RWPE1 (cell line): Measurements from ENCODE around the gene SENP6.

Source experiments
- CTCF ChIA-PET: fragments of 350-600 bp; sonication (Branson Sonifier 250); formaldehyde crosslinking; extraction: SDS; loops from one replicate; lab custom pipeline; 2021; lab: Yijun Ruan, JAX
- POLR2A ChIA-PET: fragments of 400-600 bp; formaldehyde crosslinking; extraction: SDS; loops from one replicate; lab custom pipeline; 2020; ENCODE audit warnings: antibody characterized with exemption; ENCODE audit not compliant: low non-redundant PET; lab: Yijun Ruan, JAX
- DNase-seq: peaks from one replicate; pipeline ENCODE4 v3.0.0; 2012; ENCODE audit warnings: low spot score
- H3K27ac ChIP-seq: fragments of 450-650 bp; 2 replicates; pipeline ENCODE4 v1.5.1; 2017
- TF ChIP-seq, protein P1 (sequence below): fragments of 450-650 bp; conservative IDR thresholded peaks from 2 replicates; pipeline ENCODE4 v1.5.1; 2017; ENCODE audit warnings: low read depth, mild to moderate bottlenecking

Gene SENP6

GRCh38 chr6:75613056-75613501, 11.4 kb downstream of the SENP6 start:
- CTCF ChIA-PET: no interaction called here

DNA sequence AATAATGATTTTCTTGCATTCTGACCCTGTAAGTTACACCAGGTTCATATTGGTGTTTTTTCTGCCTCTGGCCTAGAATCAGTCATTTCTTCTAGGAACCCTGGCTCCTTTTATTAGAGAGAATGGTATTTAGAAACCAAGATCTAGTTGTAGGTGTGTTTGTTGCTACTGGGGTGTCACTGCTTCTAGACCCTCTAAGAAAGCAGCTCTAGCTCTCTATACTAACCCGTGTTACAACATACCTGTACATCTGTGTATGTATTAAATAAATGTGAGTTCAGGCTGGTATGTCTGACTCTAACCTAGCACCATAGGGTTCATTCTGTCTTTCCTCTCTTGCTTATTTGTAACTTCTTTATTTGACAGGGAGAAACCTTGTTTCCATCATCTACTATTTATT, 16.8 kb downstream of the SENP6 start:
- H3K27ac ChIP-seq: no peak overlapping the region
- CTCF ChIA-PET: no interaction called here
- DNase-seq: no peak
- TF ChIP-seq, protein P1, sequence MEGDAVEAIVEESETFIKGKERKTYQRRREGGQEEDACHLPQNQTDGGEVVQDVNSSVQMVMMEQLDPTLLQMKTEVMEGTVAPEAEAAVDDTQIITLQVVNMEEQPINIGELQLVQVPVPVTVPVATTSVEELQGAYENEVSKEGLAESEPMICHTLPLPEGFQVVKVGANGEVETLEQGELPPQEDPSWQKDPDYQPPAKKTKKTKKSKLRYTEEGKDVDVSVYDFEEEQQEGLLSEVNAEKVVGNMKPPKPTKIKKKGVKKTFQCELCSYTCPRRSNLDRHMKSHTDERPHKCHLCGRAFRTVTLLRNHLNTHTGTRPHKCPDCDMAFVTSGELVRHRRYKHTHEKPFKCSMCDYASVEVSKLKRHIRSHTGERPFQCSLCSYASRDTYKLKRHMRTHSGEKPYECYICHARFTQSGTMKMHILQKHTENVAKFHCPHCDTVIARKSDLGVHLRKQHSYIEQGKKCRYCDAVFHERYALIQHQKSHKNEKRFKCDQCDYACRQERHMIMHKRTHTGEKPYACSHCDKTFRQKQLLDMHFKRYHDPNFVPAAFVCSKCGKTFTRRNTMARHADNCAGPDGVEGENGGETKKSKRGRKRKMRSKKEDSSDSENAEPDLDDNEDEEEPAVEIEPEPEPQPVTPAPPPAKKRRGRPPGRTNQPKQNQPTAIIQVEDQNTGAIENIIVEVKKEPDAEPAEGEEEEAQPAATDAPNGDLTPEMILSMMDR: no peak
- POLR2A ChIA-PET: no interaction called here

More at GRCh38 chr6:75613056-75613501, 11.4 kb downstream of the SENP6 start:
- no peak for DNase-seq
- POLR2A ChIA-PET: no interaction called here
- no peak overlapping the region for H3K27ac ChIP-seq
- TF ChIP-seq, protein P1: no peak

DNA sequence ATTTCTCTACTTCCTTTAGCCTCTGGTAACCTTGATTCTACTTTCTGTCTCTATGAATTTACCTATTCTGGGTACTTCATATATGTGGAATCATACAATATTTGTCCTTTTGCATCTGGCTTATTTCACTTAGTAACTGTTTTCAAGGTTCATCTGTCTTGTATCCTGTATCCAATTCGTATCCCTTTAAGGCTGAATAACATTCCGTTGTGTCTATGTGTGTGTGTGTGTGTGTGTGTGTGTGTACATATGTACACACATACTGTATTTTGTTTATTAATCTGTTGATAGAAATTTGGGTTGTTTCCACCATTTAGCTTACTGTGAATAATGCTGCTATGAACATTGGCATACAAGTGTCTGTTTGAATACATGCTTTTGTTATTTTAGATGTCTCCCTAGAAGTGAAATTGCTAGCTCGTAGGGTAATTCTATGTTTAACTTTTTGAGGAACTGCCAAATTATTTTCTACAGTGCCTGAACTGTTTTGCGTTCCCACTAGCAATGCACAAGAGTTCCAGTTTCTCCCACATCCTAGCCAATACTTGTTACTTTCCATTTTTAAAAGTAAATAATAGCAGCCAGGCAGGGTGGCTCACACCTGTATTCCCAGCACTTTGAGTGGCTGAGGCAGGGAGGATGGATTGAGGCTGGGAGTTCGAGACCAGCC, 17.7 kb downstream of the SENP6 start:
- ChIA-PET CTCF (no interaction called here), POLR2A (interaction anchor here (0.6 kb wide), 1 partner anchor 1660 kb away, joined by 3 read pairs; no protein-coding TSS in a partner anchor)
- TF ChIP-seq, protein P1: no peak
- no peak overlapping the region for H3K27ac ChIP-seq
- DNase-seq: no peak

DNA sequence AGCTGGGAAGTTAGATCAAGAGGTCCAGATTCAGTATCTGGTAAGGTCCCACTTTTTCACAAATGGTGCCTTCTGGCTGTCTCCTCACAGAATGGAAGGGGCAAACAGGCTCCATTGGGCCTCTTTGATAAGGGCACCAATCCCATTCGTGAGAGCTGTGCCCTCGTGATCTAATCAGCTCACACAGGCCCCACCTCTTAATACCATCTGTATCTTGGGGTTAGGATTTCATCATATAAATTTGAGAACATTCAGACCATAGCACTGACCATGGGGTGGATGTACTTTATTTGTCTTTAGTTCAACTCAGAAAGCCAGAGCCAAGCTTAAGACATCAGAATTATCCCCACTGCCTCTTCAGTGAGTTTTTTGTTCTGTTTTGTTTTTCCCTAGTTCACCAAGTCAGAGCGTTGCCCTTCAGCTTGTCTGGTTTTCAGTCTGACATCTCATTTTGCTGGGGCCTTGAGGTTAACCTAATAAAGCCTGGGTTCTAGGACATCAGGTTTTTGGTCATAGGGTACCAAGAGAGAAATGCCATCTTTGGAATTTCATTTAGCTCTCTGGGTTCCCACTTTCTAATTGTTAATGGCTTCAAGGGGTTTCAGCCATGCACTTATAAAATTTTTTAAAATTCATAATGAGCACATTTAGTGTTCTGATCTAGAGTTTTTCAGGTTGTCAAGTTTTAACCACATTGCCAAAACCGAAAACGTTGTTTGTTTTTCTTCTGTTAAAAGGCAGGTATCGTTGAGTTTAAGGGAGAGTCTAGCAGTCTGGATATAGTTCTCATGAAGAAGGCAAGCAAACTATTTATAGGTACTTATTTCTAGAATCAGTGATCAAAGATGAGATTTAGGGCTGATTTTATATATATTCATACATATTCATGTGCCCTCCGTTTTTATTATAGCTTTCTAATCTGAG, 19.0 kb downstream of the SENP6 start:
- H3K27ac ChIP-seq: no peak overlapping the region
- ChIA-PET CTCF (interaction anchor here (0.6 to 1.0 kb wide), 3 partner anchors 10 to 1796 kb away, joined by 3 to 4 read pairs (median 3); no protein-coding TSS in a partner anchor), POLR2A (no interaction called here)
- TF ChIP-seq, protein P1: no peak
- no peak for DNase-seq

DNA sequence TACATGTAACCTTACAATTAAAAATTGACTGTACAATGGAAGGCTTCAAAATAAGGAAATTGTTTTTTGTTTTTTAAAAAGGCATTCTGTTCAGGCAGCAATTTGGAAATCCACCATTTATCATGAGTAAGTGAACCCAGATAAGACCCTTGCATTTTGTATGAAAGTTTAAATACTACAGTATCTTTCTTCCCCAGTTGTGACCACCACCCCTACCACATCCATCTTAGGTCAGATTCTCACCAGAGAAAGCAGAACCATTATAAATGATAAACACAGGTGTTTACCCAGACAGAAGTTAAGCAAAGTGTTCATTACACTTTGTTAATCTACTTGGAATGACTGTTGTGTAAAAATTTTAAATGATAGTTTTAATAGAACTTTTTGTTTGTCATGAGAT, 20.2 kb downstream of the SENP6 start:
- TF ChIP-seq, protein P1: no peak
- CTCF ChIA-PET: interaction anchor here (0.6 kb wide), 1 partner anchor 842 kb away, joined by 3 read pairs; no protein-coding TSS in a partner anchor
- no peak for DNase-seq
- POLR2A ChIA-PET: no interaction called here
- no peak overlapping the region for H3K27ac ChIP-seq

DNA sequence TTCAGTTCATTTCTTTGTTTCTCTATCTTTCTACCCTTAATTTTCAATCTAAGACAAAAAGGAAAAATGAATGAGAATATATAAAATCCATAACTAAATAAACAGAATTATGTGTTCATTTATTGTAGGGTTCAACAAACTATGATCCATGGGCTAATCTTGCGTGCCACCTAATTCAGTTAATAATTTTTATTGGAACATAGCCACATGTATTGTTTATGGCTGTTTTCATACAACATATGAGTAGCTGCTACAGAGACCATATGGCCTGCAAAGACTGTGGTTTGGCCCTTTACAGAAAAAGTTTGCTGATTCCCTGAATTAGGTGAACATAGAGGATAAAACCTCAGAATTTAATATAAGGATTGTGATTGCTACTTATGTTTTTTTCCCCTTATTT, 21.8 kb downstream of the SENP6 start:
- DNase-seq: no peak
- POLR2A ChIA-PET: no interaction called here
- no peak overlapping the region for H3K27ac ChIP-seq
- TF ChIP-seq, protein P1: no peak
- CTCF ChIA-PET: no interaction called here
